HepG2 (cell line): ENCODE results near the gene BABAM1. TPM values are rescaled to one million over a fixed set of nuclear protein-coding genes. Genes with fewer than 3 reads are reported as not detected.

Experiments used
- ATM ChIP-seq: fragments of 450-650 bp; IDR thresholded peaks from 2 replicates; pipeline ENCODE4 v1.7.1; 2017; ENCODE audit warnings: mild to moderate bottlenecking, borderline replicate concordance
- KLF16 ChIP-seq, 2 experiments: sonication (generic) in 1 of 2; formaldehyde crosslinking in 1 of 2; IDR thresholded peaks; 2 replicates each; pipeline versions ENCODE4 v1.6.1 to v1.8.0; 2016 to 2023; ENCODE audit warnings: missing genetic modification reagents in 2 of 2, missing compliant biosample characterization in 1 of 2
- MZF1 ChIP-seq: sonication (generic); formaldehyde crosslinking; IDR thresholded peaks from 2 replicates; pipeline ENCODE4 v1.8.1; 2023; ENCODE audit warnings: mild to moderate bottlenecking, missing genetic modification reagents, borderline replicate concordance
- NFE2L2 ChIP-seq: fragments of 150-350 bp; IDR thresholded peaks from 2 replicates; pipeline ENCODE4 v1.6.1; 2014; ENCODE audit warnings: low read length
- SMC3 ChIP-seq: IDR thresholded peaks from 2 replicates; pipeline ENCODE4 v1.6.1; 2011; ENCODE audit warnings: low read length, improper control_type of control experiment
- ZBTB1 ChIP-seq: sonication (generic); formaldehyde crosslinking; IDR thresholded peaks from 2 replicates; pipeline ENCODE4 v1.4.0; 2020; ENCODE audit warnings: missing genetic modification reagents, borderline replicate concordance
- ZNF12 ChIP-seq: sonication (generic); formaldehyde crosslinking; IDR thresholded peaks from 2 replicates; pipeline ENCODE4 v1.5.0; 2020; ENCODE audit warnings: missing genetic modification reagents
- polyA plus RNA-seq, 8 experiments: library from polyadenylated mRNA; depleted of rRNA in 3 of 8; stranded (reverse) in 7 of 8; unstranded in 1 of 8; fragments of >200 nt; fragmentation: Illumina TruSeq in 4 of 8; extraction: Trizol in 4 of 8; gene quantifications; 2 replicates each; pipeline versions ENCODE4 v1.2.1 to v1.2.3, GENCODE V29; 2011 to 2016; ENCODE audit warnings: low read depth in 4 of 8, missing spikeins in 1 of 8, mixed read lengths in 1 of 8; ENCODE audit not compliant: insufficient read depth in 1 of 8
- total RNA-seq, 5 experiments: library from RNA; depleted of rRNA; stranded (reverse); fragments of >200 nt; fragmentation: Illumina TruSeq; extraction: Trizol; gene quantifications; 2 replicates each; pipeline ENCODE4 v1.2.3, GENCODE V29; 2016; ENCODE audit warnings: low read depth in 1 of 5
- TF ChIP-seq, protein P1 (sequence below): sonication (generic); formaldehyde crosslinking; conservative IDR thresholded peaks from 2 replicates; pipeline ENCODE4 v1.4.0; 2020; ENCODE audit warnings: missing genetic modification reagents
- TF ChIP-seq, protein P2 (sequence below): sonication (generic); formaldehyde crosslinking; IDR thresholded peaks from 2 replicates; pipeline ENCODE4 v1.4.0; 2020; ENCODE audit warnings: missing genetic modification reagents
- TF ChIP-seq, protein P3 (sequence below): sonication (generic); formaldehyde crosslinking; IDR thresholded peaks from 2 replicates; pipeline ENCODE4 v1.4.0; 2020; ENCODE audit warnings: missing genetic modification reagents
- TF ChIP-seq, protein P4 (sequence below): sonication (generic); formaldehyde crosslinking; IDR thresholded peaks from 2 replicates; pipeline ENCODE4 v1.4.0; 2020; ENCODE audit warnings: mild to moderate bottlenecking, missing genetic modification reagents
- TF ChIP-seq, protein P5 (sequence below): sonication (generic); formaldehyde crosslinking; IDR thresholded peaks from 2 replicates; pipeline ENCODE4 v1.4.0; 2020; ENCODE audit warnings: mild to moderate bottlenecking, low read depth, missing genetic modification reagents

Gene BABAM1
- total and polyA plus RNA-seq, 2 of the 13 experiments (the other 11 are each of a cell fraction or from before 2014, with no cell fraction given) = 70.0 to 82.0 TPM

DNA sequence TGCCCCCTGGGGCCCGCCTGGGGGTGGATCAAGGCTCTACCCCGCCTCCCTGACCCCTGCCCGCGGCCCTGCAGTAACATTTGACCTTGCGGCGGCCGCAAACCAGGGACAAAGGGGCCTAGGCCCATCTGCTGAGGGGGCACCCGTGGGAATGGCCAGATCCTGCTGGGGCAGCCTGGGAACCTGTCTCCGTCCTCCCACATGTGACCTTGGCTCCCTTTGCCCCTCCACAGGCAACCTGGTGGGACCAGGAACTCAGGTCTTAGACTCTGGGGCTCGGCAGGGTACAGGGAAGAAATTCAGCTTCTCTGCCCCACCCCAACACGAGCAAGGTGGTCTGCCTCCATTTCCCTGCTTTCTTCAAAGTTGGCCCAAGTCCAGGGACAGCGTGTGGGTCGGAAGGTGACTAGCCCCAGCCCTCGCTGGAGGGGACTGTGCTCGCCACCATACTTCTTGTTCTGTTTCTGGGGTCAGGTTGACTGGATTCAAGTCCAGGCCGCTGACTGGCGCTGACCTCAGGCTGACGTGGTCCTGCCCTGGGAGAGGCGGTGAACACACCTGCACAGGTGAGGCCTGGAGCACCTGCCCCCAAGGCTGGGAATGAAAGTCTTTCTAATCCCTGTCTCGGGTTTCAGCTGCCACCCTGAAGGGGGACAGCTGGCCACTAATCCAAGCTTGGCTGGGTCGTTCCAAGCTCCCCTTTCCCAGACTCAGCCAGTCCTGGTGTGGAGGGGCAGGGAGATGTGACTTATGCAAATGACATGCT is 19.0 kb upstream of the BABAM1 start (continued):
- TF ChIP-seq, protein P1, sequence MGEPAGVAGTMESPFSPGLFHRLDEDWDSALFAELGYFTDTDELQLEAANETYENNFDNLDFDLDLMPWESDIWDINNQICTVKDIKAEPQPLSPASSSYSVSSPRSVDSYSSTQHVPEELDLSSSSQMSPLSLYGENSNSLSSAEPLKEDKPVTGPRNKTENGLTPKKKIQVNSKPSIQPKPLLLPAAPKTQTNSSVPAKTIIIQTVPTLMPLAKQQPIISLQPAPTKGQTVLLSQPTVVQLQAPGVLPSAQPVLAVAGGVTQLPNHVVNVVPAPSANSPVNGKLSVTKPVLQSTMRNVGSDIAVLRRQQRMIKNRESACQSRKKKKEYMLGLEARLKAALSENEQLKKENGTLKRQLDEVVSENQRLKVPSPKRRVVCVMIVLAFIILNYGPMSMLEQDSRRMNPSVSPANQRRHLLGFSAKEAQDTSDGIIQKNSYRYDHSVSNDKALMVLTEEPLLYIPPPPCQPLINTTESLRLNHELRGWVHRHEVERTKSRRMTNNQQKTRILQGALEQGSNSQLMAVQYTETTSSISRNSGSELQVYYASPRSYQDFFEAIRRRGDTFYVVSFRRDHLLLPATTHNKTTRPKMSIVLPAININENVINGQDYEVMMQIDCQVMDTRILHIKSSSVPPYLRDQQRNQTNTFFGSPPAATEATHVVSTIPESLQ = no peak
- TF ChIP-seq, protein P2, sequence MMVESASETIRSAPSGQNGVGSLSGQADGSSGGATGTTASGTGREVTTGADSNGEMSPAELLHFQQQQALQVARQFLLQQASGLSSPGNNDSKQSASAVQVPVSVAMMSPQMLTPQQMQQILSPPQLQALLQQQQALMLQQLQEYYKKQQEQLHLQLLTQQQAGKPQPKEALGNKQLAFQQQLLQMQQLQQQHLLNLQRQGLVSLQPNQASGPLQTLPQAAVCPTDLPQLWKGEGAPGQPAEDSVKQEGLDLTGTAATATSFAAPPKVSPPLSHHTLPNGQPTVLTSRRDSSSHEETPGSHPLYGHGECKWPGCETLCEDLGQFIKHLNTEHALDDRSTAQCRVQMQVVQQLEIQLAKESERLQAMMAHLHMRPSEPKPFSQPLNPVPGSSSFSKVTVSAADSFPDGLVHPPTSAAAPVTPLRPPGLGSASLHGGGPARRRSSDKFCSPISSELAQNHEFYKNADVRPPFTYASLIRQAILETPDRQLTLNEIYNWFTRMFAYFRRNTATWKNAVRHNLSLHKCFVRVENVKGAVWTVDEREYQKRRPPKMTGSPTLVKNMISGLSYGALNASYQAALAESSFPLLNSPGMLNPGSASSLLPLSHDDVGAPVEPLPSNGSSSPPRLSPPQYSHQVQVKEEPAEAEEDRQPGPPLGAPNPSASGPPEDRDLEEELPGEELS = peak; percentile 79
- no peak for TF ChIP-seq ZBTB1 (CRISPR knock-in tag)
- no peak for TF ChIP-seq SMC3
- no peak for TF ChIP-seq MZF1 (CRISPR knock-in tag)
- no peak for TF ChIP-seq ZNF12 (CRISPR knock-in tag)
- TF ChIP-seq, protein P3, sequence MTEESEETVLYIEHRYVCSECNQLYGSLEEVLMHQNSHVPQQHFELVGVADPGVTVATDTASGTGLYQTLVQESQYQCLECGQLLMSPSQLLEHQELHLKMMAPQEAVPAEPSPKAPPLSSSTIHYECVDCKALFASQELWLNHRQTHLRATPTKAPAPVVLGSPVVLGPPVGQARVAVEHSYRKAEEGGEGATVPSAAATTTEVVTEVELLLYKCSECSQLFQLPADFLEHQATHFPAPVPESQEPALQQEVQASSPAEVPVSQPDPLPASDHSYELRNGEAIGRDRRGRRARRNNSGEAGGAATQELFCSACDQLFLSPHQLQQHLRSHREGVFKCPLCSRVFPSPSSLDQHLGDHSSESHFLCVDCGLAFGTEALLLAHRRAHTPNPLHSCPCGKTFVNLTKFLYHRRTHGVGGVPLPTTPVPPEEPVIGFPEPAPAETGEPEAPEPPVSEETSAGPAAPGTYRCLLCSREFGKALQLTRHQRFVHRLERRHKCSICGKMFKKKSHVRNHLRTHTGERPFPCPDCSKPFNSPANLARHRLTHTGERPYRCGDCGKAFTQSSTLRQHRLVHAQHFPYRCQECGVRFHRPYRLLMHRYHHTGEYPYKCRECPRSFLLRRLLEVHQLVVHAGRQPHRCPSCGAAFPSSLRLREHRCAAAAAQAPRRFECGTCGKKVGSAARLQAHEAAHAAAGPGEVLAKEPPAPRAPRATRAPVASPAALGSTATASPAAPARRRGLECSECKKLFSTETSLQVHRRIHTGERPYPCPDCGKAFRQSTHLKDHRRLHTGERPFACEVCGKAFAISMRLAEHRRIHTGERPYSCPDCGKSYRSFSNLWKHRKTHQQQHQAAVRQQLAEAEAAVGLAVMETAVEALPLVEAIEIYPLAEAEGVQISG (CRISPR knock-in tag) = peak; percentile 83
- peak in 1 of 2 experiments; percentile 97; a peak in 2 of 4 replicates for TF ChIP-seq KLF16 (CRISPR knock-in tag; IDR thresholded peaks at IDR 0.05)
- TF ChIP-seq, protein P4, sequence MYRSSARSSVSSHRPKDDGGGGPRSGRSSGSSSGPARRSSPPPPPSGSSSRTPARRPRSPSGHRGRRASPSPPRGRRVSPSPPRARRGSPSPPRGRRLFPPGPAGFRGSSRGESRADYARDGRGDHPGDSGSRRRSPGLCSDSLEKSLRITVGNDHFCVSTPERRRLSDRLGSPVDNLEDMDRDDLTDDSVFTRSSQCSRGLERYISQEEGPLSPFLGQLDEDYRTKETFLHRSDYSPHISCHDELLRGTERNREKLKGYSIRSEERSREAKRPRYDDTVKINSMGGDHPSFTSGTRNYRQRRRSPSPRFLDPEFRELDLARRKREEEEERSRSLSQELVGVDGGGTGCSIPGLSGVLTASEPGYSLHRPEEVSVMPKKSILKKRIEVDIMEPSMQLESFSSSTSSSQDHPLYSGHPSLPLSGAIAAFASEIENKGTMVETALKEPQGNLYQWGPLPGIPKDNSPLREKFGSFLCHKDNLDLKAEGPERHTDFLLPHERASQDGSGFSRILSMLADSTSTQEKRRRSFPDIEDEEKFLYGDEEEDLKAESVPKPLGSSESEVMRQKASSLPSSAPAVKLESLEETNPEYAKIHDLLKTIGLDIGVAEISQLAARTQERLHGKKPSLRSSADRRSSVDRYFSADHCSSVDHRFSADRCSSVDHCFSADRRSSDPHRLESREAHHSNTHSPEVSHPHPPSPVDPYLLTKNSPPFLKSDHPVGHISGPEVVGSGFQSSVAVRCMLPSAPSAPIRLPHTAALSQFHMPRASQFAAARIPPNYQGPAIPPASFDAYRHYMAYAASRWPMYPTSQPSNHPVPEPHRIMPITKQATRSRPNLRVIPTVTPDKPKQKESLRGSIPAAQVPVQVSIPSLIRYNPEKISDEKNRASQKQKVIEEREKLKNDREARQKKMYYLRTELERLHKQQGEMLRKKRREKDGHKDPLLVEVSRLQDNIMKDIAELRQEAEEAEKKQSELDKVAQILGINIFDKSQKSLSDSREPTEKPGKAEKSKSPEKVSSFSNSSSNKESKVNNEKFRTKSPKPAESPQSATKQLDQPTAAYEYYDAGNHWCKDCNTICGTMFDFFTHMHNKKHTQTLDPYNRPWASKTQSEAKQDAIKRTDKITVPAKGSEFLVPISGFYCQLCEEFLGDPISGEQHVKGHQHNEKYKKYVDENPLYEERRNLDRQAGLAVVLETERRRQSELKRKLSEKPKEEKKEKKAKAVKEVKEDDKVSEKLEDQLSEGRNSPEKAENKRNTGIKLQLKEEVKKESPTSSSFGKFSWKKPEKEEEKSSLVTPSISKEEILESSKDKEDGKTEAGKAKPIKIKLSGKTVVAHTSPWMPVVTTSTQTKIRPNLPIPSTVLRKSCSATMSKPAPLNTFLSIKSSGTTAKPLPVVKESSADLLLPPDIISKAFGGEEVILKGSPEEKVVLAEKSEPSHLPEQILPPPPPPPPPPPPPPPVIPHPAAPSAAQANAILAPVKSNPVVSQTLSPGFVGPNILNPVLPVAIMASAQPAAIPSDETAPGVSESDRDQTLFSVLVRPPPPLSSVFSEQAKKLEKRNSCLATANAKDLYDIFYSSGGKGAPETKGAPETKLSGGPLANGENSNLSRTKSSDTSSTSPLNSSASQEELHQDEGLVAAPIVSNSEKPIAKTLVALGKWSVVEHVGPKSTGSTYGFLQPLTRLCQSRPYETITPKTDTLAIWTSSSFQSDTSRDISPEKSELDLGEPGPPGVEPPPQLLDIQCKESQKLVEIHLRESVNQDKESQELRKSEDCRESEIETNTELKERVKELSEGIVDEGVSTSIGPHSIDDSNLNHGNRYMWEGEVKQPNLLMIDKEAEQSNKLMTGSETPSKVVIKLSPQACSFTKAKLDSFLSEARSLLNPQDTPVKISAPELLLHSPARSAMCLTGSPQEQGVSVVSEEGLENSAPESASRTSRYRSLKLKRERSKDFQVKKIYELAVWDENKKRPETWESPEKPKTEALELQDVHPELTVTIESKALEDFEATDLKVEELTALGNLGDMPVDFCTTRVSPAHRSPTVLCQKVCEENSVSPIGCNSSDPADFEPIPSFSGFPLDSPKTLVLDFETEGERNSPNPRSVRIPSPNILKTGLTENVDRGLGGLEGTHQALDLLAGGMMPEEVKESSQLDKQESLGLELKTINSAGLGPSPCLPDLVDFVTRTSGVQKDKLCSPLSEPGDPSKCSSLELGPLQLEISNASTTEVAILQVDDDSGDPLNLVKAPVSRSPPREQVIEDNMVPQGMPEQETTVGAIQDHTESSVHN (CRISPR knock-in tag) = no peak
- TF ChIP-seq NFE2L2 = no peak
- TF ChIP-seq, protein P5, sequence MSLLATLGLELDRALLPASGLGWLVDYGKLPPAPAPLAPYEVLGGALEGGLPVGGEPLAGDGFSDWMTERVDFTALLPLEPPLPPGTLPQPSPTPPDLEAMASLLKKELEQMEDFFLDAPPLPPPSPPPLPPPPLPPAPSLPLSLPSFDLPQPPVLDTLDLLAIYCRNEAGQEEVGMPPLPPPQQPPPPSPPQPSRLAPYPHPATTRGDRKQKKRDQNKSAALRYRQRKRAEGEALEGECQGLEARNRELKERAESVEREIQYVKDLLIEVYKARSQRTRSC (CRISPR knock-in tag) = 0 out of 2 replicates have a peak, but pooled peaks have one; percentile 57
- TF ChIP-seq ATM = no peak
